ENCODE measurements around the gene PRM1. TPM values are rescaled to one million over a fixed set of nuclear protein-coding genes. Genes with fewer than 3 reads are reported as not detected.

The PRM1 gene
- total and polyA plus RNA-seq, 7 experiments from 2014 or later, result not detected

- Mint-ChIP-seq H3K4me3 (peak overlapping the region in 3 of 10 donors; percentile 13 to 75 (median 61)), H3K27me3 (no peaks in the 10 kb centered on the region), H3K9me3 (no peaks in the 10 kb centered on the region), H3K36me3 (no peaks in the 10 kb centered on the region), H3K4me1 (peaks cover 31 to 76% (median 45%) of the 10 kb centered on the region in 7 donors), H3K27ac (peak overlapping the region; percentile 59 to 98 (median 88))
- ChIA-PET CTCF (interaction anchor here (0.7 to 2.6 kb wide), 2 partner anchors 15 to 20 kb away, joined by 6 to 16 read pairs; partner anchors contain the start of gene SOCS1), POLR2A (interaction anchor here (0.9 to 12.7 kb wide), 2 partner anchors 11 to 21 kb away, joined by 3 to 244 read pairs; partner anchors contain the start of gene SOCS1)
- no peak for ATAC-seq
- Histone ChIP-seq H3K4me1 (ENCODE audit: control insufficient read depth in 2 of 2, insufficient read depth in 2 of 2, low read length in 2 of 2) (peaks cover 34 to 40% of the 10 kb centered on the region in 2 donors), H3K27ac (ENCODE audit: low read depth, low read length) (no peak overlapping the region), H3K9me3 (ENCODE audit: control insufficient read depth in 2 of 3, low read length in 3 of 3) (no peaks in the 10 kb centered on the region), H3K27me3 (ENCODE audit: control insufficient read depth in 2 of 2, insufficient read depth in 2 of 2, low read length in 2 of 2) (no peaks in the 10 kb centered on the region), H3K36me3 (ENCODE audit: control insufficient read depth in 2 of 3, insufficient read depth in 3 of 3, low read length in 3 of 3) (no peaks in the 10 kb centered on the region), H3K4me3 (ENCODE audit: low read length) (no peak overlapping the region)
- intact Hi-C loops (cut with micrococcal nuclease), result loop anchor here in 1 of 2 donors (1.0 to 5.0 kb wide), 3 partner anchors 53 to 247 kb away; no protein-coding TSS in a partner anchor
- no peak for DNase-seq
Observed at GRCh38 chr16:11234884-11235702, 46.0 kb downstream of the PRM1 start.

- Histone ChIP-seq H3K27me3 (ENCODE audit: control insufficient read depth in 2 of 2, insufficient read depth in 2 of 2, low read length in 2 of 2) (no peaks in the 10 kb centered on the region), H3K4me3 (ENCODE audit: low read length) (peak overlapping the region; percentile 50), H3K4me1 (ENCODE audit: control insufficient read depth in 2 of 2, insufficient read depth in 2 of 2, low read length in 2 of 2) (peaks cover 34 to 39% of the 10 kb centered on the region in 2 donors), H3K27ac (ENCODE audit: low read depth, low read length) (peak overlapping the region; percentile 89), H3K36me3 (ENCODE audit: control insufficient read depth in 2 of 3, insufficient read depth in 3 of 3, low read length in 3 of 3) (no peaks in the 10 kb centered on the region), H3K9me3 (ENCODE audit: control insufficient read depth in 2 of 3, low read length in 3 of 3) (no peaks in the 10 kb centered on the region)
- ChIA-PET CTCF (interaction anchor here (0.9 to 1.4 kb wide), 3 partner anchors 19 to 24 kb away, joined by 3 to 5 read pairs (median 3); partner anchors contain the start of gene SOCS1), POLR2A (interaction anchor here (0.7 to 12.7 kb wide), 3 partner anchors 9 to 431 kb away, joined by 3 to 244 read pairs (median 9); partner anchors contain the start of gene SOCS1)
- ATAC-seq (no peak), DNase-seq (peak in 2 of 9 donors; percentile 26 to 79)
- Mint-ChIP-seq H3K4me1 (peaks cover 42 to 86% (median 57%) of the 10 kb centered on the region in 7 donors), H3K9me3 (no peaks in the 10 kb centered on the region), H3K4me3 (peak overlapping the region; percentile 60 to 84 (median 76)), H3K27ac (peak overlapping the region; percentile 82 to 98 (median 97)), H3K27me3 (no peaks in the 10 kb centered on the region), H3K36me3 (no peaks in the 10 kb centered on the region)
- intact Hi-C loops (cut with micrococcal nuclease), result loop anchor here (1.0 to 5.0 kb wide), 9 partner anchors 9 to 246 kb away; no protein-coding TSS in a partner anchor
Observed at GRCh38 chr16:11233727-11234376, 47.3 kb downstream of the PRM1 start.

- ATAC-seq, result peak; percentile 89
- no peaks in the 10 kb centered on the region for H3K27me3 ChIP-seq (ENCODE audit: control insufficient read depth in 2 of 2, insufficient read depth in 2 of 2, low read length in 2 of 2)
- H3K36me3 ChIP-seq (ENCODE audit: control insufficient read depth in 2 of 3, insufficient read depth in 3 of 3, low read length in 3 of 3), result no peaks in the 10 kb centered on the region
- peak; percentile 64 to 90 (median 85) for DNase-seq
- Mint-ChIP-seq H3K27ac (peak overlapping the region; percentile 82 to 98 (median 97)), H3K9me3 (no peaks in the 10 kb centered on the region), H3K36me3 (no peaks in the 10 kb centered on the region), H3K4me1 (peaks cover 45 to 86% (median 64%) of the 10 kb centered on the region in 7 donors), H3K27me3 (no peaks in the 10 kb centered on the region), H3K4me3 (peak overlapping the region; percentile 60 to 84 (median 76))
- CTCF ChIA-PET, result interaction anchor here (0.9 to 1.4 kb wide), 3 partner anchors 19 to 24 kb away, joined by 3 to 5 read pairs (median 3); partner anchors contain the start of gene SOCS1
- intact Hi-C loops (cut with micrococcal nuclease), result loop anchor here (1.0 to 5.0 kb wide), 8 partner anchors 8 to 180 kb away; no protein-coding TSS in a partner anchor
- H3K27ac ChIP-seq (ENCODE audit: low read depth, low read length), result peak overlapping the region; percentile 89
- H3K9me3 ChIP-seq (ENCODE audit: control insufficient read depth in 2 of 3, low read length in 3 of 3), result no peaks in the 10 kb centered on the region
- peaks cover 34 to 42% of the 10 kb centered on the region in 2 donors for H3K4me1 ChIP-seq (ENCODE audit: control insufficient read depth in 2 of 2, insufficient read depth in 2 of 2, low read length in 2 of 2)
- H3K4me3 ChIP-seq (ENCODE audit: low read length), result peak overlapping the region; percentile 50
- POLR2A ChIA-PET, result interaction anchor here (0.7 to 12.7 kb wide), 4 partner anchors 8 to 432 kb away, joined by 3 to 244 read pairs (median 6); partner anchors contain the start of gene SOCS1
Observed at GRCh38 chr16:11232852-11233726, 48.0 kb downstream of the PRM1 start.

DNA sequence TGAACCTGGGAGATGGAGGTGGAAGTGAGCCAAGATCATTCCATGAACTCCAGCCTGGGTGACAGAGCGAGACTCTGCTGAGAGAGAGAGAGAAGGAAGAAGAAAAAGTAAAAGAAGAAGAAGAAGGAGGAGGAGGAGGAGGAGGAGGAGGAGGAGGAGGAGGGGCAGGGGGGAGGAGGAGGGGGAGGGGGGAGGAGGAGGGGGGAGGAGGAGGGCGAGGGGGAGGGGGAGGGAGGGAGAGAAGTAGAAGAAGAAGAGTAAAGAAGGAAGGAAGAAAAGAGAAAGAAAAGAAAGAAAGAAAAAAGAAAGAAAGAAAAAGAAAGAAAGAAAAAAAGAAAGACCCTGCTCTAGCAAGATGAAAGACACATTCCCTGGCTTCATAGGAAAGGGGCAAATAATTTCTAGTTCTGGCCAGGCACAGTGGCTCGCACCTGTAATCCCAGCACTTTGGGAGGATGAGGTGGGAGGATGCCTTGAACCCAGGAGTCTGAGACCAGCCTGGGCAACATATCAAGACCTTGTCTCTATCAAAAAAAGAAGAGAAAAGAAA lies 48.8 kb downstream of the PRM1 start:
- Histone ChIP-seq H3K9me3 (ENCODE audit: control insufficient read depth in 2 of 3, low read length in 3 of 3) (no peaks in the 10 kb centered on the region), H3K27ac (ENCODE audit: low read depth, low read length) (peak overlapping the region; percentile 89), H3K36me3 (ENCODE audit: control insufficient read depth in 2 of 3, insufficient read depth in 3 of 3, low read length in 3 of 3) (no peaks in the 10 kb centered on the region), H3K27me3 (ENCODE audit: control insufficient read depth in 2 of 2, insufficient read depth in 2 of 2, low read length in 2 of 2) (no peaks in the 10 kb centered on the region), H3K4me3 (ENCODE audit: low read length) (peak overlapping the region; percentile 50), H3K4me1 (ENCODE audit: control insufficient read depth in 2 of 2, insufficient read depth in 2 of 2, low read length in 2 of 2) (peaks cover 34 to 42% of the 10 kb centered on the region in 2 donors)
- peak overlapping the region; percentile 60 to 84 (median 76) for H3K4me3 Mint-ChIP-seq
- peaks cover 47 to 87% (median 64%) of the 10 kb centered on the region in 7 donors for H3K4me1 Mint-ChIP-seq
- ChIA-PET CTCF (no interaction called here), POLR2A (interaction anchor here (1.0 to 12.7 kb wide), 2 partner anchors 9 to 23 kb away, joined by 4 to 244 read pairs; partner anchors contain the start of gene SOCS1)
- H3K36me3 Mint-ChIP-seq, result no peaks in the 10 kb centered on the region
- intact Hi-C loops (cut with micrococcal nuclease), result loop anchor here in 1 of 2 donors (2.0 to 5.0 kb wide), 5 partner anchors 50 to 180 kb away; no protein-coding TSS in a partner anchor
- ATAC-seq (no peak), DNase-seq (no peak)
- H3K27ac Mint-ChIP-seq, result peak overlapping the region; percentile 82 to 98 (median 97)
- no peaks in the 10 kb centered on the region for H3K27me3 Mint-ChIP-seq
- H3K9me3 Mint-ChIP-seq, result no peaks in the 10 kb centered on the region

GRCh38 chr16:11231367-11231970 lies 49.7 kb downstream of the PRM1 start:
- H3K4me3 Mint-ChIP-seq, result peak overlapping the region; percentile 35 to 83 (median 50)
- Histone ChIP-seq H3K9me3 (ENCODE audit: control insufficient read depth in 2 of 3, low read length in 3 of 3) (no peaks in the 10 kb centered on the region), H3K36me3 (ENCODE audit: control insufficient read depth in 2 of 3, insufficient read depth in 3 of 3, low read length in 3 of 3) (no peaks in the 10 kb centered on the region), H3K4me3 (ENCODE audit: low read length) (no peak overlapping the region), H3K4me1 (ENCODE audit: control insufficient read depth in 2 of 2, insufficient read depth in 2 of 2, low read length in 2 of 2) (peaks cover 34 to 42% of the 10 kb centered on the region in 2 donors), H3K27ac (ENCODE audit: low read depth, low read length) (peak overlapping the region; percentile 62), H3K27me3 (ENCODE audit: control insufficient read depth in 2 of 2, insufficient read depth in 2 of 2, low read length in 2 of 2) (no peaks in the 10 kb centered on the region)
- H3K27me3 Mint-ChIP-seq, result no peaks in the 10 kb centered on the region
- peak overlapping the region; percentile 80 to 98 (median 90) for H3K27ac Mint-ChIP-seq
- ATAC-seq, result no peak
- ChIA-PET POLR2A (interaction anchor here (0.9 to 12.7 kb wide), 2 partner anchors 15 to 24 kb away, joined by 3 to 244 read pairs; partner anchors contain the start of gene SOCS1), CTCF (interaction anchor here (1.4 kb wide), 1 partner anchor 23 kb away, joined by 7 read pairs; no protein-coding TSS in a partner anchor)
- H3K9me3 Mint-ChIP-seq, result no peaks in the 10 kb centered on the region
- no peak for DNase-seq
- H3K36me3 Mint-ChIP-seq, result no peaks in the 10 kb centered on the region
- intact Hi-C loops (cut with micrococcal nuclease), result loop anchor here in 1 of 2 donors (5.0 kb wide), 2 partner anchors 49 to 124 kb away; no protein-coding TSS in a partner anchor
- peaks cover 47 to 86% (median 63%) of the 10 kb centered on the region in 7 donors for H3K4me1 Mint-ChIP-seq
